Measurements from ENCODE around the gene LCLAT1.

GRCh38 chr2:30476636-30477035 lies 29.6 kb downstream of the LCLAT1 start:
- TF ChIP-seq CTCF (conservative IDR thresholded peaks at IDR 0.05; ENCODE audit: low read length) (no peak), EZH2phosphoT487 (IDR thresholded peaks at IDR 0.05; ENCODE audit: borderline replicate concordance, low read depth, low read length) (no peak)

Measured in OCI-LY7 (cell line).